Measurements from ENCODE around the gene COG8. TPM values are rescaled to one million over a fixed set of nuclear protein-coding genes. Genes with fewer than 3 reads are reported as not detected.

COG8 gene
- total and polyA plus RNA-seq, 2 of the 8 experiments (the other 6 are each of a cell fraction or from before 2014, with no cell fraction given) = 49.1 to 55.6 TPM

GRCh38 chr16:69338557-69339288, 641 bp downstream of the COG8 start:
- H2AK5ac ChIP-seq (ENCODE audit: low read depth, low read length) = no peak overlapping the region; the same call in 1 of the 2 replicates
- no peak overlapping the region for H4K5ac ChIP-seq (ENCODE audit: insufficient read length, low read depth, low read length)
- H3K4me1 ChIP-seq (replicated peaks in 1 of 4; ENCODE audit: control insufficient read depth in 3 of 4, insufficient read depth in 4 of 4, low read length in 3 of 4) = peaks cover 0 to 9% (median 3%) of the 10 kb centered on the region in 4 experiments; a peak in 4 of 7 replicates
- peak overlapping the region; percentile 63 for H3K4ac ChIP-seq (replicated peaks; ENCODE audit: insufficient read length, low read depth, low read length)
- POLR2A ChIA-PET (ENCODE audit: partially characterized antibody) = interaction anchor here (0.6 to 29.8 kb wide), 7 partner anchors 10 to 546 kb away, joined by 3 to 497 read pairs (median 7); partner anchors contain the start of genes CYB5B, PDF, SNTB2 and TMED6
- H3K14ac ChIP-seq (ENCODE audit: insufficient read length) = no peak overlapping the region
- H2BK12ac ChIP-seq (ENCODE audit: low read depth, low read length) = no peak overlapping the region
- H3K79me2 ChIP-seq (ENCODE audit: control insufficient read depth in 1 of 2, insufficient read depth in 2 of 2, low read length in 2 of 2) = peaks cover 12 to 43% of the 10 kb centered on the region in 2 experiments
- H3K23ac ChIP-seq (ENCODE audit: insufficient read length) = no peak overlapping the region
- WGBS, 2 experiments (ENCODE audit: extremely low coverage in 1 of 2, insufficient coverage in 1 of 2, insufficient read length in 1 of 2, insufficient replicate concordance in 2 of 2, low coverage in 1 of 2, low lambda C conversion rate in 2 of 2, missing lambda C conversion rate in 1 of 2) = 25% methylated on average over 46 of the region's 46 CpGs; no CpG with 5 or more reads in 1 of the 2 experiments
- peak overlapping the region; percentile 66 for H4K91ac ChIP-seq (replicated peaks; ENCODE audit: insufficient read length, low read length)
- 0 out of 2 replicates have a peak overlapping the region, but pooled peaks have one; percentile 53 for H2AFZ ChIP-seq (ENCODE audit: low read length)
- H2BK5ac ChIP-seq (ENCODE audit: low read depth, low read length) = peak overlapping the region; percentile 77
- no peak overlapping the region for H3K56ac ChIP-seq (replicated peaks; ENCODE audit: insufficient read length, low read depth, low read length)
- no peaks in the 10 kb centered on the region for H3K27me3 ChIP-seq (replicated peaks in 1 of 4; ENCODE audit: control insufficient read depth in 3 of 4, extremely low read depth in 1 of 4, insufficient read depth in 3 of 4, low read length in 3 of 4)
- peaks cover 5% of the 10 kb centered on the region; the same call in 1 of the 2 replicates for H3K23me2 ChIP-seq (ENCODE audit: low read depth, low read length)
- H2BK15ac ChIP-seq (ENCODE audit: low read length) = no peak overlapping the region
- H4K20me1 ChIP-seq (replicated peaks in 1 of 2; ENCODE audit: control insufficient read depth in 1 of 2, insufficient read depth in 2 of 2, low read length in 2 of 2) = peaks cover 2 to 3% of the 10 kb centered on the region in 2 experiments
- peak overlapping the region; percentile 92 for H4K8ac ChIP-seq (ENCODE audit: extremely low read depth, insufficient read depth, low read length)
- peak overlapping the region; percentile 29 to 93 (median 92) for H3K9ac ChIP-seq (replicated peaks in 1 of 4; ENCODE audit: extremely low read depth in 1 of 4, low read depth in 3 of 4, low read length in 3 of 4)
- FAIRE-seq (no peak), DNase-seq (ENCODE audit: low read depth in 1 of 2, low spot score in 2 of 2) (no peak)
- H3K9me3 ChIP-seq (ENCODE audit: insufficient read depth in 2 of 2, low read depth in 1 of 2, low read length in 1 of 2) = no peaks in the 10 kb centered on the region
- peaks cover 33 to 55% (median 40%) of the 10 kb centered on the region in 4 experiments for H3K36me3 ChIP-seq (ENCODE audit: control insufficient read depth in 2 of 4, insufficient read depth in 4 of 4, low read length in 3 of 4)
- H2BK20ac ChIP-seq (ENCODE audit: low read length) = no peak overlapping the region
- CTCF ChIA-PET (ENCODE audit: partially characterized antibody) = interaction anchor here (0.8 to 2.0 kb wide), 5 partner anchors 9 to 27 kb away, joined by 3 to 10 read pairs (median 4); no protein-coding TSS in a partner anchor
- peak overlapping the region; percentile 71 to 98 (median 92) for H3K4me3 ChIP-seq (ENCODE audit: extremely low read depth in 1 of 4, insufficient read depth in 2 of 4, low read depth in 3 of 4, low read length in 4 of 4)
- H3K18ac ChIP-seq (ENCODE audit: extremely low read depth, low read length) = no peak overlapping the region
- H2BK120ac ChIP-seq (replicated peaks; ENCODE audit: low read depth, low read length) = no peak overlapping the region
- peak overlapping the region; percentile 81; the same call in 1 of the 2 replicates for H3K27ac ChIP-seq (ENCODE audit: low read depth, low read length)
- peak overlapping the region; percentile 61 to 87 for H3K4me2 ChIP-seq (ENCODE audit: insufficient read depth in 1 of 2, low read depth in 2 of 2, low read length in 2 of 2)
- H3K79me1 ChIP-seq (ENCODE audit: low read depth, low read length) = peaks cover 6% of the 10 kb centered on the region; the same call in 1 of the 2 replicates
- TF ChIP-seq TEAD4 (IDR thresholded peaks at IDR 0.05; ENCODE audit: low read depth, low read length) (no peak), SIN3A (conservative IDR thresholded peaks at IDR 0.05 in 1 of 2, IDR thresholded peaks at IDR 0.05 in 1 of 2; ENCODE audit: low read depth in 1 of 2, low read length in 2 of 2) (no peak), SP1 (IDR thresholded peaks at IDR 0.05; ENCODE audit: low read depth, low read length) (no peak)
